ENCODE data around the gene SMYD4.
"Not testable (repeated sequence)": the region's sequence is repeated elsewhere in the genome, so short reads cannot be mapped to it uniquely, and the experiment has no call there.

The SMYD4 gene

GRCh38 chr17:1820528-1821252 is 9.0 kb downstream of the SMYD4 start:
- DNase-seq = no peak

- no peak for DNase-seq
These were observed 16.6 kb downstream of the SMYD4 start for GRCh38 chr17:1813088-1813487.

GRCh38 chr17:1810450-1811103 is 19.1 kb downstream of the SMYD4 start:
- no peak for DNase-seq

- DNase-seq = not testable (repeated sequence)
These were observed 19.9 kb downstream of the SMYD4 start for GRCh38 chr17:1809815-1810214.

- no peak for DNase-seq
These were observed 21.1 kb downstream of the SMYD4 start for GRCh38 chr17:1808644-1809043.

- DNase-seq = no peak
These were observed 21.8 kb downstream of the SMYD4 start for GRCh38 chr17:1807890-1808289.

- no peak for DNase-seq
These were observed 26.4 kb downstream of the SMYD4 start for GRCh38 chr17:1803280-1803679.

GRCh38 chr17:1802429-1802828 is 27.3 kb downstream of the SMYD4 start:
- no peak for DNase-seq

- DNase-seq = no peak
These were observed 29.0 kb downstream of the SMYD4 start for GRCh38 chr17:1800712-1801111.

GRCh38 chr17:1800240-1800639 is 29.5 kb downstream of the SMYD4 start:
- no peak for DNase-seq

GRCh38 chr17:1797846-1798245 is 31.9 kb downstream of the SMYD4 start:
- DNase-seq = not testable (repeated sequence)

- no peak for DNase-seq
These were observed 32.4 kb downstream of the SMYD4 start for GRCh38 chr17:1797323-1797722.

- no peak for DNase-seq
These were observed 32.9 kb downstream of the SMYD4 start for GRCh38 chr17:1796800-1797199.

GRCh38 chr17:1793447-1793806 is 36.3 kb downstream of the SMYD4 start:
- DNase-seq = no peak

- DNase-seq = no peak
These were observed 36.9 kb downstream of the SMYD4 start for GRCh38 chr17:1792495-1793446.

- no peak for DNase-seq
These were observed 39.8 kb downstream of the SMYD4 start for GRCh38 chr17:1789936-1790335.

GRCh38 chr17:1787301-1787902 is 42.3 kb downstream of the SMYD4 start:
- DNase-seq = no peak

GRCh38 chr17:1786708-1787107 is 43.0 kb downstream of the SMYD4 start:
- DNase-seq = no peak

- DNase-seq = no peak
These were observed 43.8 kb downstream of the SMYD4 start for GRCh38 chr17:1785930-1786329.

- DNase-seq = no peak
These were observed 45.7 kb downstream of the SMYD4 start for GRCh38 chr17:1783834-1784611.

GRCh38 chr17:1783271-1783670 is 46.4 kb downstream of the SMYD4 start:
- DNase-seq = no peak

GRCh38 chr17:1782171-1782567 is 47.5 kb downstream of the SMYD4 start:
- DNase-seq = no peak
